ENCODE data around the gene EXOSC6.
"Not testable (repeated sequence)": the region's sequence is repeated elsewhere in the genome, so short reads cannot be mapped to it uniquely, and the experiment has no call there.

The EXOSC6 gene

GRCh38 chr16:70251629-70252354 is at the start of gene EXOSC6:
Gene EXOSC6 (minus strand): TSS chr16:70251940. CDS start chr16:70251900, 40 bp downstream.
- Mint-ChIP-seq H3K9me3 (no peaks in the 10 kb centered on the region), H3K27me3 (ENCODE audit: low read depth) (no peaks in the 10 kb centered on the region), H3K4me1 (ENCODE audit: low read depth) (peaks cover 12% of the 10 kb centered on the region), H3K36me3 (ENCODE audit: low read depth) (peaks cover 22% of the 10 kb centered on the region), H3K27ac (peak within 1 kb of the TSS; percentile 95), H3K4me3 (peak within 1 kb of the TSS; percentile 91)

- Mint-ChIP-seq H3K4me3 (peak overlapping the region; percentile 96), H3K36me3 (ENCODE audit: low read depth) (peaks cover 37% of the 10 kb centered on the region), H3K27ac (no peak overlapping the region), H3K27me3 (ENCODE audit: low read depth) (no peaks in the 10 kb centered on the region), H3K4me1 (ENCODE audit: low read depth) (peaks cover 39% of the 10 kb centered on the region), H3K9me3 (peaks cover 11% of the 10 kb centered on the region)
Observed at GRCh38 chr16:70301121-70301520, 49.4 kb upstream of the EXOSC6 start.

- Mint-ChIP-seq H3K4me3 (peak within 1 kb of the TSS; percentile 96), H3K27me3 (ENCODE audit: low read depth) (no peaks in the 10 kb centered on the region), H3K27ac (peak within 1 kb of the TSS; percentile 93), H3K9me3 (peaks cover 11% of the 10 kb centered on the region), H3K36me3 (ENCODE audit: low read depth) (peaks cover 32% of the 10 kb centered on the region), H3K4me1 (ENCODE audit: low read depth) (peaks cover 31% of the 10 kb centered on the region)
Observed at GRCh38 chr16:70298988-70299938, 47.5 kb upstream of the EXOSC6 start, which contains the start of gene DDX19B. Gene DDX19B (plus strand): TSS chr16:70299186. CDS start chr16:70299298, 112 bp downstream.

GRCh38 chr16:70295634-70296033 is 43.9 kb upstream of the EXOSC6 start:
- Mint-ChIP-seq H3K27ac (no peak overlapping the region), H3K36me3 (ENCODE audit: low read depth) (peaks cover 7% of the 10 kb centered on the region), H3K4me1 (ENCODE audit: low read depth) (peaks cover 19% of the 10 kb centered on the region), H3K9me3 (no peaks in the 10 kb centered on the region), H3K4me3 (no peak overlapping the region), H3K27me3 (ENCODE audit: low read depth) (no peaks in the 10 kb centered on the region)

GRCh38 chr16:70294385-70295025 is 42.8 kb upstream of the EXOSC6 start:
- H3K4me3 Mint-ChIP-seq, result no peak overlapping the region

GRCh38 chr16:70292148-70292547 is 40.4 kb upstream of the EXOSC6 start:
- H3K4me3 Mint-ChIP-seq; H3K27ac Mint-ChIP-seq; H3K9me3 Mint-ChIP-seq; H3K36me3 Mint-ChIP-seq (ENCODE audit: low read depth); H3K27me3 Mint-ChIP-seq (ENCODE audit: low read depth): not testable (repeated sequence)
- peaks cover 11% of the 10 kb centered on the region for H3K4me1 Mint-ChIP-seq (ENCODE audit: low read depth)

More at GRCh38 chr16:70294385-70295025, 42.8 kb upstream of the EXOSC6 start:
- Mint-ChIP-seq H3K27ac (no peak overlapping the region), H3K27me3 (ENCODE audit: low read depth) (no peaks in the 10 kb centered on the region), H3K36me3 (ENCODE audit: low read depth) (peaks cover under 1% of the 10 kb centered on the region), H3K4me1 (ENCODE audit: low read depth) (peaks cover 14% of the 10 kb centered on the region), H3K9me3 (no peaks in the 10 kb centered on the region)

- Mint-ChIP-seq H3K4me3 (no peak overlapping the region), H3K27me3 (ENCODE audit: low read depth) (no peaks in the 10 kb centered on the region)
Observed at GRCh38 chr16:70290949-70291519, 39.3 kb upstream of the EXOSC6 start.

GRCh38 chr16:70289229-70290094 is 37.7 kb upstream of the EXOSC6 start, which contains the start of gene AARS1:
Gene AARS1 (minus strand): TSS chr16:70289506. CDS start chr16:70282763, 6,743 bp downstream.
- H3K27ac Mint-ChIP-seq, result peak within 1 kb of the TSS; percentile 99
- H3K4me1 Mint-ChIP-seq (ENCODE audit: low read depth), result peaks cover 18% of the 10 kb centered on the region
- peak within 1 kb of the TSS; percentile 98 for H3K4me3 Mint-ChIP-seq
- no peaks in the 10 kb centered on the region for H3K9me3 Mint-ChIP-seq
- peaks cover 11% of the 10 kb centered on the region for H3K36me3 Mint-ChIP-seq (ENCODE audit: low read depth)
- no peaks in the 10 kb centered on the region for H3K27me3 Mint-ChIP-seq (ENCODE audit: low read depth)

More at GRCh38 chr16:70290949-70291519, 39.3 kb upstream of the EXOSC6 start:
- H3K36me3 Mint-ChIP-seq (ENCODE audit: low read depth), result peaks cover 8% of the 10 kb centered on the region
- peaks cover 11% of the 10 kb centered on the region for H3K4me1 Mint-ChIP-seq (ENCODE audit: low read depth)
- H3K27ac Mint-ChIP-seq, result no peak overlapping the region
- no peaks in the 10 kb centered on the region for H3K9me3 Mint-ChIP-seq

- Mint-ChIP-seq H3K27ac (peak overlapping the region; percentile 55), H3K36me3 (ENCODE audit: low read depth) (peaks cover 21% of the 10 kb centered on the region), H3K4me1 (ENCODE audit: low read depth) (peaks cover 24% of the 10 kb centered on the region), H3K4me3 (peak overlapping the region; percentile 98)
- H3K9me3 Mint-ChIP-seq; H3K27me3 Mint-ChIP-seq (ENCODE audit: low read depth): not testable (repeated sequence)
Observed at GRCh38 chr16:70287304-70287971, 35.7 kb upstream of the EXOSC6 start.

GRCh38 chr16:70276392-70276791 is 24.7 kb upstream of the EXOSC6 start:
- Mint-ChIP-seq H3K27ac (no peak overlapping the region), H3K4me1 (ENCODE audit: low read depth) (peaks cover 9% of the 10 kb centered on the region), H3K4me3 (no peak overlapping the region), H3K36me3 (ENCODE audit: low read depth) (peaks cover 36% of the 10 kb centered on the region), H3K27me3 (ENCODE audit: low read depth) (no peaks in the 10 kb centered on the region), H3K9me3 (no peaks in the 10 kb centered on the region)

GRCh38 chr16:70271696-70272095 is 20.0 kb upstream of the EXOSC6 start:
- Mint-ChIP-seq H3K27ac (no peak overlapping the region), H3K27me3 (ENCODE audit: low read depth) (no peaks in the 10 kb centered on the region), H3K4me3 (no peak overlapping the region), H3K4me1 (ENCODE audit: low read depth) (peaks cover 3% of the 10 kb centered on the region), H3K9me3 (no peaks in the 10 kb centered on the region), H3K36me3 (ENCODE audit: low read depth) (peaks cover 47% of the 10 kb centered on the region)

- H3K4me1 Mint-ChIP-seq (ENCODE audit: low read depth), result no peaks in the 10 kb centered on the region
- no peak overlapping the region for H3K27ac Mint-ChIP-seq
- H3K27me3 Mint-ChIP-seq (ENCODE audit: low read depth), result no peaks in the 10 kb centered on the region
- peaks cover 44% of the 10 kb centered on the region for H3K36me3 Mint-ChIP-seq (ENCODE audit: low read depth)
- no peaks in the 10 kb centered on the region for H3K9me3 Mint-ChIP-seq
- no peak overlapping the region for H3K4me3 Mint-ChIP-seq
Observed at GRCh38 chr16:70270176-70270575, 18.4 kb upstream of the EXOSC6 start.

- Mint-ChIP-seq H3K9me3 (no peaks in the 10 kb centered on the region), H3K27ac (no peak overlapping the region), H3K4me1 (ENCODE audit: low read depth) (no peaks in the 10 kb centered on the region), H3K27me3 (ENCODE audit: low read depth) (no peaks in the 10 kb centered on the region), H3K36me3 (ENCODE audit: low read depth) (peaks cover 49% of the 10 kb centered on the region), H3K4me3 (no peak overlapping the region)
Observed at GRCh38 chr16:70269471-70269870, 17.7 kb upstream of the EXOSC6 start.

Measured in T-helper 1 cell treated with Interleukin-12 subunit alpha and Interleukin-12 subunit beta and Interleukin-4 antibody, amounts not matched to agents 30 μg/mL and 1 μg/mL, for 36 hours (primary cell).